Measurements from ENCODE around the gene DYRK1A. TPM values are rescaled to one million over a fixed set of nuclear protein-coding genes. Genes with fewer than 3 reads are reported as not detected.

Gene DYRK1A
- total RNA-seq, 2 experiments from 2014 or later = 58.4 to 65.1 TPM

GRCh38 chr21:37532868-37533780 is 166.6 kb downstream of the DYRK1A start:
- no peaks in the 10 kb centered on the region for H3K9me3 ChIP-seq (ENCODE audit: low read length)
- H3K79me2 ChIP-seq (ENCODE audit: insufficient read depth, low read depth, low read length) = no peaks in the 10 kb centered on the region
- TF ChIP-seq, protein P1, sequence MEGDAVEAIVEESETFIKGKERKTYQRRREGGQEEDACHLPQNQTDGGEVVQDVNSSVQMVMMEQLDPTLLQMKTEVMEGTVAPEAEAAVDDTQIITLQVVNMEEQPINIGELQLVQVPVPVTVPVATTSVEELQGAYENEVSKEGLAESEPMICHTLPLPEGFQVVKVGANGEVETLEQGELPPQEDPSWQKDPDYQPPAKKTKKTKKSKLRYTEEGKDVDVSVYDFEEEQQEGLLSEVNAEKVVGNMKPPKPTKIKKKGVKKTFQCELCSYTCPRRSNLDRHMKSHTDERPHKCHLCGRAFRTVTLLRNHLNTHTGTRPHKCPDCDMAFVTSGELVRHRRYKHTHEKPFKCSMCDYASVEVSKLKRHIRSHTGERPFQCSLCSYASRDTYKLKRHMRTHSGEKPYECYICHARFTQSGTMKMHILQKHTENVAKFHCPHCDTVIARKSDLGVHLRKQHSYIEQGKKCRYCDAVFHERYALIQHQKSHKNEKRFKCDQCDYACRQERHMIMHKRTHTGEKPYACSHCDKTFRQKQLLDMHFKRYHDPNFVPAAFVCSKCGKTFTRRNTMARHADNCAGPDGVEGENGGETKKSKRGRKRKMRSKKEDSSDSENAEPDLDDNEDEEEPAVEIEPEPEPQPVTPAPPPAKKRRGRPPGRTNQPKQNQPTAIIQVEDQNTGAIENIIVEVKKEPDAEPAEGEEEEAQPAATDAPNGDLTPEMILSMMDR (conservative IDR thresholded peaks at IDR 0.05; ENCODE audit: low read length) = no peak
- no peak for TF ChIP-seq EZH2phosphoT487 (IDR thresholded peaks at IDR 0.05; ENCODE audit: borderline replicate concordance, low read depth, low read length)
- no peak overlapping the region for H3K4me2 ChIP-seq (ENCODE audit: low read length)
- H3K9me2 ChIP-seq (ENCODE audit: insufficient read depth, low read length) = no peaks in the 10 kb centered on the region
- CTCF ChIA-PET (ENCODE audit: unreplicated experiment) = no interaction called here
- no peak overlapping the region for H3K27ac ChIP-seq (ENCODE audit: low read depth, low read length, poor library complexity, severe bottlenecking)
- no TSS peak for BruUV-seq (replicated peaks)
- intact Hi-C loops (cut with micrococcal nuclease; ENCODE audit: unreplicated experiment) = no loop called here
- H4K20me1 ChIP-seq (ENCODE audit: insufficient read depth, low read length) = no peaks in the 10 kb centered on the region
- POLR2A ChIA-PET = no interaction called here
- DNase-seq (ENCODE audit: low spot score) = no peak
- no peak overlapping the region for H3K4me3 ChIP-seq (ENCODE audit: low read depth, low read length, poor library complexity, severe bottlenecking)
- no peaks in the 10 kb centered on the region for H3K4me1 ChIP-seq (ENCODE audit: insufficient read depth, low read length, poor library complexity, severe bottlenecking)
- H2AFZ ChIP-seq (ENCODE audit: low read length) = no peak overlapping the region
- H3K36me3 ChIP-seq (ENCODE audit: insufficient read depth, low read length) = no peaks in the 10 kb centered on the region

DNA sequence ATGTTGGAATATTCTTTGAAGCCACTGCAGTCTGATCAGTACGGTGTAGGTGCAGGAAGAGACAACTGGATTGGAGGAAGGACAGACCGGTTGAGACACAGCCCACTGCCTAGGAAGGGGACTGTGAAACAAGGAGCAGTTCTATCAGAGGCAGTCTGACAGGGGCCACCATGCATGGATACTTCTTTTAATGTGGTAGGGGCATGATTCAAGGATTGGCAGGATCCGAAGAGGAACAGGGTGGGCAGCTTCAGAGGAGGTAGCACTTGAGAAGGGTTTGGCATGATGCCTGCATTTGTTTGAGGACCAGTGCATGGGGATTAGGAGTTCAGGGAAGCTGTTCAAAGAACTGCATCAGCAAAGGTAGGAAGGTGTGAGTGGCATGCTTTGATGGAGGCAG is 167.9 kb downstream of the DYRK1A start:
- DNase-seq (ENCODE audit: low spot score) = no peak
- no peak overlapping the region for H2AFZ ChIP-seq (ENCODE audit: low read length)
- no TSS peak for BruUV-seq (replicated peaks)
- H4K20me1 ChIP-seq (ENCODE audit: insufficient read depth, low read length) = no peaks in the 10 kb centered on the region
- H3K36me3 ChIP-seq (ENCODE audit: insufficient read depth, low read length) = no peaks in the 10 kb centered on the region
- ChIA-PET POLR2A (interaction anchor here (0.5 to 0.8 kb wide), 2 partner anchors 16 to 194 kb away, joined by 3 read pairs; no protein-coding TSS in a partner anchor), CTCF (ENCODE audit: unreplicated experiment) (no interaction called here)
- TF ChIP-seq, protein P1 (conservative IDR thresholded peaks at IDR 0.05; ENCODE audit: low read length) = no peak
- no peak for TF ChIP-seq EZH2phosphoT487 (IDR thresholded peaks at IDR 0.05; ENCODE audit: borderline replicate concordance, low read depth, low read length)
- H3K9me2 ChIP-seq (ENCODE audit: insufficient read depth, low read length) = no peaks in the 10 kb centered on the region
- no peaks in the 10 kb centered on the region for H3K9me3 ChIP-seq (ENCODE audit: low read length)
- no peak overlapping the region for H3K27ac ChIP-seq (ENCODE audit: low read depth, low read length, poor library complexity, severe bottlenecking)
- no peak overlapping the region for H3K4me2 ChIP-seq (ENCODE audit: low read length)
- intact Hi-C loops (cut with micrococcal nuclease; ENCODE audit: unreplicated experiment) = no loop called here
- H3K4me1 ChIP-seq (ENCODE audit: insufficient read depth, low read length, poor library complexity, severe bottlenecking) = no peaks in the 10 kb centered on the region
- H3K4me3 ChIP-seq (ENCODE audit: low read depth, low read length, poor library complexity, severe bottlenecking) = no peak overlapping the region
- no peaks in the 10 kb centered on the region for H3K79me2 ChIP-seq (ENCODE audit: insufficient read depth, low read depth, low read length)

DNA sequence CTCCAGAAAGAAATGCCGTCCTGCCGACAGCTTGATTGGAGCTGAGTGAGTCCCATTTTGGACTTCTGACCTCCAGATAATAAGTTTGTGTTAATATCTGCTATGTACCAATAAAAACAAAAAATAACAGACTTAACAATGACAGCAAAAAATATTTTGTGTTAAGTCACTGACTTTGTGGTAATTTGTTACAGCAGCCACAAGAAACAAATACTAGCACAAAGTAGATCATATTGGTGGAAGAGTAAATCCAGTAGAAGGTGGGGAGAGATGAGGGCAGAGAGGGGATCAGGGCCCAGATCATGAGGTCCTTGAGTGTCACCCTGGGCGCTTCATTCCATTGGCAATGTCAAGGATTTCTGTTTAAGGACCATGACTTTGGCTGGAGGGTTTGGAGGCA is 168.6 kb downstream of the DYRK1A start:
- POLR2A ChIA-PET = interaction anchor here (0.8 kb wide), 1 partner anchor 17 kb away, joined by 3 read pairs; no protein-coding TSS in a partner anchor
- Histone ChIP-seq H3K4me3 (ENCODE audit: low read depth, low read length, poor library complexity, severe bottlenecking) (no peak overlapping the region), H3K4me1 (ENCODE audit: insufficient read depth, low read length, poor library complexity, severe bottlenecking) (no peaks in the 10 kb centered on the region), H3K27ac (ENCODE audit: low read depth, low read length, poor library complexity, severe bottlenecking) (no peak overlapping the region), H3K79me2 (ENCODE audit: insufficient read depth, low read depth, low read length) (no peaks in the 10 kb centered on the region), H3K36me3 (ENCODE audit: insufficient read depth, low read length) (no peaks in the 10 kb centered on the region), H4K20me1 (ENCODE audit: insufficient read depth, low read length) (no peaks in the 10 kb centered on the region), H2AFZ (ENCODE audit: low read length) (no peak overlapping the region), H3K4me2 (ENCODE audit: low read length) (no peak overlapping the region), H3K9me3 (ENCODE audit: low read length) (no peaks in the 10 kb centered on the region), H3K9me2 (ENCODE audit: insufficient read depth, low read length) (no peaks in the 10 kb centered on the region)
- no peak for TF ChIP-seq EZH2phosphoT487 (IDR thresholded peaks at IDR 0.05; ENCODE audit: borderline replicate concordance, low read depth, low read length)
- TF ChIP-seq, protein P1 (conservative IDR thresholded peaks at IDR 0.05; ENCODE audit: low read length) = no peak
- no peak for DNase-seq (ENCODE audit: low spot score)
- BruUV-seq (replicated peaks) = no TSS peak
- intact Hi-C loops (cut with micrococcal nuclease; ENCODE audit: unreplicated experiment) = no loop called here
- CTCF ChIA-PET (ENCODE audit: unreplicated experiment) = no interaction called here
